ENCODE data around the gene JUNB.

DNA sequence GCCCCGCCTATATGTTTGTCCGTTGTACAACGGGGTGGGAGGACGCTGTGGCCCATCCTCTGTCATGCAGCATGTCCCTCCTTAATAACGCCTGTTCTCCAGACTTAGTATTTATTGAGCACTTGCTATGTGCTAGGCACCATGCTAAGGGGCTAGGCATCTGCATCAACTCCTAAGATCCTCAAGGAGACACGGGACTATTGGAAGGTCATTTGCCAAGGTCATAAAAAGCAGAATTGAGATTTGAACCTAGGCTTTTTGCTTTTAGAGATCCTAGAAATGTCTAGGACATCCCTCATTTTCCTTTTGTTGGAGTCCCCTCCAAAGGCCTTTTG lies 45.2 kb downstream of the JUNB start:
- TF ChIP-seq POLR2A (IDR thresholded peaks at IDR 0.05) (no peak), POLR2AphosphoS5 (IDR thresholded peaks at IDR 0.05; ENCODE audit: insufficient read depth in 1 of 2, low read depth in 1 of 2) (no peak)
- TF ChIP-seq, protein P1, sequence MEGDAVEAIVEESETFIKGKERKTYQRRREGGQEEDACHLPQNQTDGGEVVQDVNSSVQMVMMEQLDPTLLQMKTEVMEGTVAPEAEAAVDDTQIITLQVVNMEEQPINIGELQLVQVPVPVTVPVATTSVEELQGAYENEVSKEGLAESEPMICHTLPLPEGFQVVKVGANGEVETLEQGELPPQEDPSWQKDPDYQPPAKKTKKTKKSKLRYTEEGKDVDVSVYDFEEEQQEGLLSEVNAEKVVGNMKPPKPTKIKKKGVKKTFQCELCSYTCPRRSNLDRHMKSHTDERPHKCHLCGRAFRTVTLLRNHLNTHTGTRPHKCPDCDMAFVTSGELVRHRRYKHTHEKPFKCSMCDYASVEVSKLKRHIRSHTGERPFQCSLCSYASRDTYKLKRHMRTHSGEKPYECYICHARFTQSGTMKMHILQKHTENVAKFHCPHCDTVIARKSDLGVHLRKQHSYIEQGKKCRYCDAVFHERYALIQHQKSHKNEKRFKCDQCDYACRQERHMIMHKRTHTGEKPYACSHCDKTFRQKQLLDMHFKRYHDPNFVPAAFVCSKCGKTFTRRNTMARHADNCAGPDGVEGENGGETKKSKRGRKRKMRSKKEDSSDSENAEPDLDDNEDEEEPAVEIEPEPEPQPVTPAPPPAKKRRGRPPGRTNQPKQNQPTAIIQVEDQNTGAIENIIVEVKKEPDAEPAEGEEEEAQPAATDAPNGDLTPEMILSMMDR (IDR thresholded peaks at IDR 0.05): no peak
